Measurements from ENCODE around the gene AKR1E2. TPM values are rescaled to one million over a fixed set of nuclear protein-coding genes. Genes with fewer than 3 reads are reported as not detected.

Gene AKR1E2
- 10 to 100 TPM in 1 of 5 donors, 1 to 10 TPM in 4; 4.6 to 12.7 (median 7.5) TPM for polyA plus RNA-seq (ENCODE audit: insufficient read depth in 1 of 5, insufficient read length in 5 of 5, low replicate concordance in 1 of 5)
- long read RNA-seq, donor 1: 0 reads
- long read RNA-seq, donor 2: 0 reads
- long read RNA-seq, donor 3: 0 reads
- long read RNA-seq, donor 4: 0 reads
- long read RNA-seq, donor 5: 0 reads
- long read RNA-seq, donor 6: 0 reads
- long read RNA-seq, donor 7: 0 reads
- long read RNA-seq, donor 8: 0 reads

GRCh38 chr10:4825868-4826791 lies at the start of gene AKR1E2:
TSS of gene AKR1E2 (plus strand) at chr10:4826207. CDS start at chr10:4826325, 118 bp downstream.
- peak; percentile 73 to 79 for DNase-seq

GRCh38 chr10:4776234-4776638 lies 49.8 kb upstream of the AKR1E2 start:
- no peak for DNase-seq

GRCh38 chr10:4778761-4779160 lies 47.2 kb upstream of the AKR1E2 start:
- no peak for DNase-seq

- no peak for DNase-seq
Measured at GRCh38 chr10:4780091-4780490, 45.9 kb upstream of the AKR1E2 start.

- DNase-seq: no peak
Measured at GRCh38 chr10:4780782-4781181, 45.2 kb upstream of the AKR1E2 start.

GRCh38 chr10:4781955-4782354 lies 44.1 kb upstream of the AKR1E2 start:
- DNase-seq: no peak

- no peak for DNase-seq
Measured at GRCh38 chr10:4784667-4785333, 41.2 kb upstream of the AKR1E2 start.

GRCh38 chr10:4786043-4786839 lies 39.8 kb upstream of the AKR1E2 start:
- no peak for DNase-seq

GRCh38 chr10:4790045-4790444 lies 36.0 kb upstream of the AKR1E2 start:
- no peak for DNase-seq

- DNase-seq: no peak
Measured at GRCh38 chr10:4790922-4791321, 35.1 kb upstream of the AKR1E2 start.

GRCh38 chr10:4792381-4792780 lies 33.6 kb upstream of the AKR1E2 start:
- DNase-seq: no peak

- no peak for DNase-seq
Measured at GRCh38 chr10:4801405-4801804, 24.6 kb upstream of the AKR1E2 start.

- no peak for DNase-seq
Measured at GRCh38 chr10:4802711-4803487, 23.1 kb upstream of the AKR1E2 start.

GRCh38 chr10:4803822-4804221 lies 22.2 kb upstream of the AKR1E2 start:
- no peak for DNase-seq

- no peak for DNase-seq
Measured at GRCh38 chr10:4804465-4804864, 21.5 kb upstream of the AKR1E2 start.

- no peak for DNase-seq
Measured at GRCh38 chr10:4806534-4806933, 19.5 kb upstream of the AKR1E2 start.

- DNase-seq: no peak
Measured at GRCh38 chr10:4807761-4808507, 18.1 kb upstream of the AKR1E2 start.

- no peak for DNase-seq
Measured at GRCh38 chr10:4809156-4809555, 16.9 kb upstream of the AKR1E2 start.

- DNase-seq: peak; percentile 11 to 28
Measured at GRCh38 chr10:4810092-4810491, 15.9 kb upstream of the AKR1E2 start.

- DNase-seq: no peak
Measured at GRCh38 chr10:4812046-4812445, 14.0 kb upstream of the AKR1E2 start.
